Tibial artery (tissue), 4 donors: ENCODE measurements around the gene LZTR1.

Experiments used
- DNase-seq, 2 donors: peaks; one replicate each; pipeline ENCODE4 v3.0.0-alpha.2; 2019
- H3K27ac ChIP-seq, 2 donors: fragments of 200-600 bp; sonication (generic) in 1 of 2; 1 replicate in 1 of 2; 2 replicates in 1 of 2; pipeline ENCODE4 v1.5.1; 2018 to 2019; ENCODE audit warnings: mild to moderate bottlenecking in 1 of 2
- H3K27me3 ChIP-seq, 2 donors: fragments of 200-600 bp; sonication (generic) in 1 of 2; one replicate each; pipeline versions ENCODE4 v1.5.1 to v1.6.0; 2016 to 2019
- H3K36me3 ChIP-seq, 3 donors: fragments of 200-600 bp; sonication (generic) in 2 of 3; one replicate each; pipeline ENCODE4 v1.5.1; 2016 to 2019; ENCODE audit warnings: mild to moderate bottlenecking in 2 of 3
- H3K4me1 ChIP-seq, 4 donors: fragments of 200-600 bp; sonication (generic) in 2 of 4; 1 replicate in 3 of 4; 2 replicates in 1 of 4; pipeline ENCODE4 v1.5.1; 2016 to 2019
- H3K4me3 ChIP-seq, 2 donors: fragments of 200-600 bp; sonication (generic) in 1 of 2; 1 replicate in 1 of 2; 2 replicates in 1 of 2; pipeline ENCODE4 v1.5.1; 2018 to 2019; ENCODE audit warnings: mild to moderate bottlenecking in 2 of 2
- H3K9me3 ChIP-seq, 3 donors: fragments of 200-600 bp; sonication (generic) in 1 of 3; one replicate each; pipeline ENCODE4 v1.5.1; 2016 to 2019
- intact Hi-C: fragments of 100-400 bp; cut with DNase I; formaldehyde crosslinking; loops from one replicate; pipeline ENCODE4 v1.15.0; 2023; ENCODE audit warnings: low total_unique reads
- TF ChIP-seq, protein P1 (sequence below), 2 experiments: fragments of 200-600 bp in 1 of 2; fragments of 450-650 bp in 1 of 2; IDR thresholded peaks; one replicate each; pipeline ENCODE4 v1.5.1; 2017 to 2019; ENCODE audit warnings: antibody characterized with exemption in 2 of 2, mild to moderate bottlenecking in 1 of 2, moderate library complexity in 1 of 2

Gene LZTR1

DNA sequence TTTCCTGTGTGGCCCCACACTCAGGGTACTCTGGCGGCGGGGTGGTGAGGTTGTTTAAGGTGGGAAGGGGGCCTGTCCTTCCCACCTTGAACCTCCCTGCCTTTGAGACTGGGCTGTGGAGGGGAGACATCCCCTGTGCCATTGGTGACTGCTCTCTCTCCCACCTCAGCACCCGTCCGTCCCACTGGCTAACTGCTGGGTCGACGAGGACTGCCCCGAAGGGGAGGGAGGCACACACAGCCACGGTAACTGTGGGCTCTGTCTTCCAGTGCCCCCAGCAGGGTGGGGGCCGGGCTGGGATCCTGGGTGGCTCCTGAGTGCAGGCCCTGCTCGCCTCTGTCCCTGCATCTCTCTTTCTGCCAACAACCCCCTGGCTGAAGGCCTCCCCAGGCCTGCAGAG lies 40.4 kb downstream of the LZTR1 start:
- TF ChIP-seq, protein P1, sequence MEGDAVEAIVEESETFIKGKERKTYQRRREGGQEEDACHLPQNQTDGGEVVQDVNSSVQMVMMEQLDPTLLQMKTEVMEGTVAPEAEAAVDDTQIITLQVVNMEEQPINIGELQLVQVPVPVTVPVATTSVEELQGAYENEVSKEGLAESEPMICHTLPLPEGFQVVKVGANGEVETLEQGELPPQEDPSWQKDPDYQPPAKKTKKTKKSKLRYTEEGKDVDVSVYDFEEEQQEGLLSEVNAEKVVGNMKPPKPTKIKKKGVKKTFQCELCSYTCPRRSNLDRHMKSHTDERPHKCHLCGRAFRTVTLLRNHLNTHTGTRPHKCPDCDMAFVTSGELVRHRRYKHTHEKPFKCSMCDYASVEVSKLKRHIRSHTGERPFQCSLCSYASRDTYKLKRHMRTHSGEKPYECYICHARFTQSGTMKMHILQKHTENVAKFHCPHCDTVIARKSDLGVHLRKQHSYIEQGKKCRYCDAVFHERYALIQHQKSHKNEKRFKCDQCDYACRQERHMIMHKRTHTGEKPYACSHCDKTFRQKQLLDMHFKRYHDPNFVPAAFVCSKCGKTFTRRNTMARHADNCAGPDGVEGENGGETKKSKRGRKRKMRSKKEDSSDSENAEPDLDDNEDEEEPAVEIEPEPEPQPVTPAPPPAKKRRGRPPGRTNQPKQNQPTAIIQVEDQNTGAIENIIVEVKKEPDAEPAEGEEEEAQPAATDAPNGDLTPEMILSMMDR (IDR thresholded peaks at IDR 0.05), result no peak
- Histone ChIP-seq H3K27me3 (peaks cover 0 to 18% of the 10 kb centered on the region in 2 donors), H3K27ac (no peak overlapping the region), H3K9me3 (no peaks in the 10 kb centered on the region), H3K4me3 (no peak overlapping the region), H3K36me3 (no peaks in the 10 kb centered on the region), H3K4me1 (peaks cover 0 to 4% (median 0%) of the 10 kb centered on the region in 4 donors)
- intact Hi-C loops, result no loop called here
- no peak for DNase-seq

DNA sequence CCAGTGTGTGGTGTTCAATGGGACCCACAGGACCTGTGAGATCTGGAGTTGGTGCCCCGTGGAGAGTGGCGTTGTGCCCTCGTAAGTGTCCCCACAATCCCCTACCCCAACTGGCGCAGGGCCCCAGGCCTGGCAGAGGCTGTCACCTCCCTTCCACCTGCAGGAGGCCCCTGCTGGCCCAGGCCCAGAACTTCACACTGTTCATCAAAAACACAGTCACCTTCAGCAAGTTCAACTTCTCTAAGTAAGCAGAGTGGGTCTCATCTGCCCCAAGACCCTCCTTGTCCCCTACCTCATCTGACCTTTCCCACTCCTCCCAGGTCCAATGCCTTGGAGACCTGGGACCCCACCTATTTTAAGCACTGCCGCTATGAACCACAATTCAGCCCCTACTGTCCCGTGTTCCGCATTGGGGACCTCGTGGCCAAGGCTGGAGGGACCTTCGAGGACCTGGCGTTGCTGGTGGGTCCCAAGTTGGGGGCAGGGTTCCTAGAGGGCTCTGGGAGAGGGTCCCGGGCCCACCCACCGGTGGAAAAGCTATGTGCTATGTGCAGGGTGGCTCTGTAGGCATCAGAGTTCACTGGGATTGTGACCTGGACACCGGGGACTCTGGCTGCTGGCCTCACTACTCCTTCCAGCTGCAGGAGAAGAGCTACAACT lies 41.0 kb downstream of the LZTR1 start:
- Histone ChIP-seq H3K27me3 (peaks cover 0 to 24% of the 10 kb centered on the region in 2 donors), H3K4me3 (no peak overlapping the region), H3K36me3 (no peaks in the 10 kb centered on the region), H3K9me3 (no peaks in the 10 kb centered on the region), H3K27ac (no peak overlapping the region), H3K4me1 (peaks cover 0 to 6% (median 0%) of the 10 kb centered on the region in 4 donors)
- intact Hi-C loops, result no loop called here
- DNase-seq, result no peak
- TF ChIP-seq, protein P1 (IDR thresholded peaks at IDR 0.05), result no peak

DNA sequence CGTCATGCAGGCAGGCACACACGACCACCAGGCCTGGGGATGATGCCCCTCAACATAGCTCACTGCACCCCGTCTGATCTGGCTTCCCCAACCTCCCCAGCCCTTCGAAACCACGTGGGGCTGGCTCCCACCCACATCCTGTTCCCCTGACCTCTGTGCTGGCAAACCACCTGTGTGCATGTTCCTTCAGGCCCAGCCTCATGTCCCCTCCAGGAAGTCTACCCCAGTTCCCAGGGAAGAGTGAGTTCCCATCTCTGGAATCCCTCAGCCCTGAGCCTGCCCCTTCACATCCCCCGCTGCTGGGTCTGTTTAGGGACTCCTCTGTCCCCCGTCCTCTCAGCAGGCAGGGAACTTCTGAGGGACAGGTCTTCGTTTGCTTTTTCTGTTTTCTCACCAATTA lies 43.2 kb downstream of the LZTR1 start:
- TF ChIP-seq, protein P1 (IDR thresholded peaks at IDR 0.05), result no peak
- Histone ChIP-seq H3K9me3 (no peaks in the 10 kb centered on the region), H3K36me3 (no peaks in the 10 kb centered on the region), H3K4me3 (no peak overlapping the region), H3K27me3 (peaks cover 0 to 46% of the 10 kb centered on the region in 2 donors), H3K4me1 (peaks cover 0 to 6% (median 0%) of the 10 kb centered on the region in 4 donors), H3K27ac (no peak overlapping the region)
- intact Hi-C loops, result no loop called here
- DNase-seq, result no peak

DNA sequence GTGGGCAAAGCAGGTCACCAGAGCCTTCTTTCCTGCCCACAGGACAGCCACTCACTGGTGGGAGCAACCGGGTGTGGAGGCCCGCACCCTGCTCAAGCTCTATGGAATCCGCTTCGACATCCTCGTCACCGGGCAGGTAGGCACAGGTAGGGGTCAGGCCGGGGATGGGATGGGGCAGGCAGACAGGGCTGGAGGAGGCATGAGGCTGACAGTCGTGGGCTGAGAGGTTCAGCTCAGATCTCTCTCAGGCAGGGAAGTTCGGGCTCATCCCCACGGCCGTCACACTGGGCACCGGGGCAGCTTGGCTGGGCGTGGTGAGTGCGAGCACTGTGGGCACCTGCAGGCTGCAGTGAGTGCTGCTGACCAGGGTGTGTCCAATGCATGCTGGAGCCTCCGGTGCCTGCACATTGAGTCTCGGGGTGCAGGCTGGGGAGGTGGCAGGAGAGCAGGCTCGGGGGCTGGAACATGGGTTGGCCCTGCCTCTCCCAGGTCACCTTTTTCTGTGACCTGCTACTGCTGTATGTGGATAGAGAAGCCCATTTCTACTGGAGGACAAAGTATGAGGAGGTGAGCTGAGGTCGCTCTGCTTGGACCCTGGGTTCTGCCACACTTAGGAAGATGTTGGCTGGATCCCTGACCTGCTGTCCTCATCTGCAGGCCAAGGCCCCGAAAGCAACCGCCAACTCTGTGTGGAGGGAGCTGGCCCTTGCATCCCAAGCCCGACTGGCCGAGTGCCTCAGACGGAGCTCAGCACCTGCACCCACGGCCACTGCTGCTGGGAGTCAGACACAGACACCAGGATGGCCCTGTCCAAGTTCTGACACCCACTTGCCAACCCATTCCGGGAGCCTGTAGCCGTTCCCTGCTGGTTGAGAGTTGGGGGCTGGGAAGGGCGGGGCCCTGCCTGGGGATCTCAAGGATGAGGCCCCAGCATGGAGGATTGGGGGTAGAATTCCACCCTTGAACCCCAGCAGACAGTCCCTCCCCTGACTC lies 44.0 kb downstream of the LZTR1 start:
- TF ChIP-seq, protein P1 (IDR thresholded peaks at IDR 0.05), result no peak
- H3K9me3 ChIP-seq, result no peaks in the 10 kb centered on the region
- no peak for DNase-seq
- no peak overlapping the region for H3K4me3 ChIP-seq
- H3K27ac ChIP-seq, result no peak overlapping the region
- H3K36me3 ChIP-seq, result no peaks in the 10 kb centered on the region
- intact Hi-C loops, result no loop called here
- H3K4me1 ChIP-seq, result peaks cover 0 to 6% (median 0%) of the 10 kb centered on the region in 4 donors
- H3K27me3 ChIP-seq, result peaks cover 0 to 54% of the 10 kb centered on the region in 2 donors

DNA sequence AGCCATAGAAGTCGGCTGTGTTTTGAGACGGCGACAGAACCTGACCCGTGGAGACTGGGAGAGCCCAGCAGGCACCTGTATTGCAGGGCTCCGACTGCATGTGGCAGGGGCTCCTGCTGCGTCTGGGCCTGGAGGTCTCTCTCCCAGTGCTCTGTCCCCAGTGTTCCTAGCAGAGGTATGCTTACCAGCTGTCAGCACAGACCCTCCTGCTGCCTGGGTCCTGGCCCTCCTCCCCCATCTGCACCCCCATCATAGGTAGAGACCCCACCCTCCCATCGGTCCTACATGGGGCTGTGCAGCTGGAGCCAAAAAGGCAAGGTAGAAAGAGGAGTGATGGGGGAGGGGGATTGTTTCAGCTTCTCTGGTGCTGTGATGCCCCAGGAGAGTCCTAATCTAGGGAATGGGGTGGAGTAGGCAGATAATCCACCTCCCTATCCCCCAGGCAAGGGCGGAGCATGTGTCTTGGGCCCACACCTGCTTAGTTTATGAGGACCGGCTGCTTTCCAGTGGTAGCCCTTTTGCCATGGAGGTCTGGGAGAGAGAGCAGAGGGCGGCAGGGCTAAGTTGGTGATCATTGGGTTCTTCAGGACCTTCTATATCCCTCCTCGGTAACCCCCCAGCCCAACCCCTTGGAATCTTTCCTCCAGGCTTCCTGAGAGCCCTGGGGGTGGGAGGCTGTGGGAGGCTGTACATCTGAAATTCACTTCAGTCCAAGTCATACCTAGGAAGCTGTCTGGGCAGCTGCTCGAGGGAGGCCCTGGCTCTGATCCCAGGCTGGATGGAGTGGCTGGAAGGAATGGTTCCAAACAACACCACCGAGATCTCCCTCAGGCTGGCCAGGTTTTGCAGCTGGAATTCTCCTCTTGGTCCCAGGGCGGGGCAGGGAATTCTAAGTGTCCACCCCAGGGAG lies 44.9 kb downstream of the LZTR1 start:
- H3K4me3 ChIP-seq, result no peak overlapping the region
- H3K27me3 ChIP-seq, result peaks cover 0 to 63% of the 10 kb centered on the region in 2 donors
- intact Hi-C loops, result no loop called here
- TF ChIP-seq, protein P1 (IDR thresholded peaks at IDR 0.05), result no peak
- no peak overlapping the region for H3K27ac ChIP-seq
- DNase-seq, result no peak
- no peaks in the 10 kb centered on the region for H3K36me3 ChIP-seq
- peaks cover 0 to 10% (median 4%) of the 10 kb centered on the region in 4 donors for H3K4me1 ChIP-seq
- H3K9me3 ChIP-seq, result no peaks in the 10 kb centered on the region
